Parathyroid adenoma (tissue), 2 donors: Measurements from ENCODE around the gene TTC24.
"Not testable (repeated sequence)": the region's sequence is repeated elsewhere in the genome, so short reads cannot be mapped to it uniquely, and the experiment has no call there.

Source experiments
- H2AFZ ChIP-seq: fragments of 300-600 bp; sonication (generic); one replicate; pipeline ENCODE4 v1.7.0; 2017; ENCODE audit warnings: antibody characterized with exemption, mild to moderate bottlenecking
- H3K27ac ChIP-seq: fragments of 300-600 bp; sonication (generic); one replicate; pipeline ENCODE4 v1.7.0; 2017
- H3K27me3 ChIP-seq: fragments of 300-600 bp; sonication (generic); one replicate; pipeline ENCODE4 v1.7.0; 2017; ENCODE audit warnings: low read length; ENCODE audit not compliant: control insufficient read depth, insufficient read depth
- H3K36me3 ChIP-seq: fragments of 300-600 bp; sonication (generic); one replicate; pipeline ENCODE4 v1.7.0; 2017; ENCODE audit warnings: low read length; ENCODE audit not compliant: control insufficient read depth, insufficient read depth
- H3K4me1 ChIP-seq: fragments of 300-600 bp; sonication (generic); one replicate; pipeline ENCODE4 v1.7.0; 2017; ENCODE audit warnings: control low read depth
- H3K4me2 ChIP-seq: fragments of 300-600 bp; sonication (generic); one replicate; pipeline ENCODE4 v1.7.0; 2017; ENCODE audit warnings: low read length
- H3K4me3 ChIP-seq: fragments of 300-600 bp; sonication (generic); one replicate; pipeline ENCODE4 v1.7.0; 2017; ENCODE audit warnings: low read depth, low read length
- H3K79me2 ChIP-seq: fragments of 300-600 bp; sonication (generic); one replicate; pipeline ENCODE4 v1.7.0; 2017; ENCODE audit warnings: control low read depth
- H3K9ac ChIP-seq: fragments of 300-600 bp; sonication (generic); one replicate; pipeline ENCODE4 v1.7.0; 2017; ENCODE audit warnings: mild to moderate bottlenecking
- H3K9me3 ChIP-seq: fragments of 300-600 bp; sonication (generic); one replicate; pipeline ENCODE4 v1.7.0; 2017; ENCODE audit warnings: low read length; ENCODE audit not compliant: control insufficient read depth
- TF ChIP-seq, protein P1 (sequence below): fragments of 300-600 bp; sonication (generic); IDR thresholded peaks from one replicate; pipeline ENCODE4 v1.7.0; 2017; ENCODE audit warnings: antibody characterized with exemption, mild to moderate bottlenecking
- donor health status: primary hyperparathyroidism.

The TTC24 gene

DNA sequence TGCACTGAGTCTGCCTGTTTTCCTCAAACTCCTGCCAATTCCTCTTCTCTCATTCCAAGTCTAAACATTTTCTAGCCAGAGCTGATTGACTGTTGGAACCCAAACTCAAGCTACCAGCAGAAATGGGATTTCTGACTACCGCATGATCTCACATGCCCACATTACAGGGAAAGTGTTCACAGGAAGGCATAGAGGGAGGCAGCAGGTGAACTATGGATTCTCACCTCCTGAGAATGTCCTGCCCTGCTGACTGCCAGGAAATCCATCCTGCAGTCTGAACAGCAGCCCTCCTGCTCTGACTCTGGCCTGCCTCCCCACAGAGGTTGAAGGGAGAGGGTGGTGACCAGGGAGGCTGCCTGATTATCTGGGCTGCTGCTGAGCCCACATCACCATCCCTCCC lies 29.7 kb upstream of the TTC24 start:
- Histone ChIP-seq H3K4me3 (no peak overlapping the region), H3K36me3 (no peaks in the 10 kb centered on the region), H3K4me2 (no peak overlapping the region), H3K9me3 (no peaks in the 10 kb centered on the region), H3K9ac (no peak overlapping the region), H3K27ac (no peak overlapping the region), H2AFZ (no peak overlapping the region), H3K79me2 (no peaks in the 10 kb centered on the region), H3K27me3 (no peaks in the 10 kb centered on the region), H3K4me1 (no peaks in the 10 kb centered on the region)
- TF ChIP-seq, protein P1, sequence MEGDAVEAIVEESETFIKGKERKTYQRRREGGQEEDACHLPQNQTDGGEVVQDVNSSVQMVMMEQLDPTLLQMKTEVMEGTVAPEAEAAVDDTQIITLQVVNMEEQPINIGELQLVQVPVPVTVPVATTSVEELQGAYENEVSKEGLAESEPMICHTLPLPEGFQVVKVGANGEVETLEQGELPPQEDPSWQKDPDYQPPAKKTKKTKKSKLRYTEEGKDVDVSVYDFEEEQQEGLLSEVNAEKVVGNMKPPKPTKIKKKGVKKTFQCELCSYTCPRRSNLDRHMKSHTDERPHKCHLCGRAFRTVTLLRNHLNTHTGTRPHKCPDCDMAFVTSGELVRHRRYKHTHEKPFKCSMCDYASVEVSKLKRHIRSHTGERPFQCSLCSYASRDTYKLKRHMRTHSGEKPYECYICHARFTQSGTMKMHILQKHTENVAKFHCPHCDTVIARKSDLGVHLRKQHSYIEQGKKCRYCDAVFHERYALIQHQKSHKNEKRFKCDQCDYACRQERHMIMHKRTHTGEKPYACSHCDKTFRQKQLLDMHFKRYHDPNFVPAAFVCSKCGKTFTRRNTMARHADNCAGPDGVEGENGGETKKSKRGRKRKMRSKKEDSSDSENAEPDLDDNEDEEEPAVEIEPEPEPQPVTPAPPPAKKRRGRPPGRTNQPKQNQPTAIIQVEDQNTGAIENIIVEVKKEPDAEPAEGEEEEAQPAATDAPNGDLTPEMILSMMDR, result no peak

DNA sequence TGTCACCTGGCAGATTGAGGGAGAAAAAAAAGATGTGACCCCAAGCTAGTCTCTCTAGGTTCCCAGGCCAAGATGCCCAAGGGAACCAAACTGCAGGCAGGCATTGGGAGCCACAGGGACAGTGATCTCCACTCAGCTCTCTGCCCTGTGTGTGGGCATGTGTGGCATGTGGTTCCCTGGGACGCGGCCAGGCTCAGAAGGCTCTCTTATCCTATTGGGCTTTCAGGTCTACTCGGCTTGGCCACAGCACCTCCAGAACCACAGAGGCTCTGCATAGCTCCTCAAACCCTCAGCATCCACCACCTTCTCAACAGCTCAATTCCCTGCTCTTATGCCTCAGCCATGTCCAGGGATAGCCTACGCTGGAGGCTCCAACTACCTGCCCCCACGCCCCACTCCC lies 29.2 kb upstream of the TTC24 start:
- no peak overlapping the region for H3K9ac ChIP-seq
- TF ChIP-seq, protein P1, result no peak
- no peaks in the 10 kb centered on the region for H3K4me1 ChIP-seq
- no peak overlapping the region for H3K4me2 ChIP-seq
- no peak overlapping the region for H3K27ac ChIP-seq
- no peaks in the 10 kb centered on the region for H3K36me3 ChIP-seq
- no peaks in the 10 kb centered on the region for H3K9me3 ChIP-seq
- no peaks in the 10 kb centered on the region for H3K27me3 ChIP-seq
- H2AFZ ChIP-seq, result no peak overlapping the region
- H3K79me2 ChIP-seq, result no peaks in the 10 kb centered on the region
- no peak overlapping the region for H3K4me3 ChIP-seq

DNA sequence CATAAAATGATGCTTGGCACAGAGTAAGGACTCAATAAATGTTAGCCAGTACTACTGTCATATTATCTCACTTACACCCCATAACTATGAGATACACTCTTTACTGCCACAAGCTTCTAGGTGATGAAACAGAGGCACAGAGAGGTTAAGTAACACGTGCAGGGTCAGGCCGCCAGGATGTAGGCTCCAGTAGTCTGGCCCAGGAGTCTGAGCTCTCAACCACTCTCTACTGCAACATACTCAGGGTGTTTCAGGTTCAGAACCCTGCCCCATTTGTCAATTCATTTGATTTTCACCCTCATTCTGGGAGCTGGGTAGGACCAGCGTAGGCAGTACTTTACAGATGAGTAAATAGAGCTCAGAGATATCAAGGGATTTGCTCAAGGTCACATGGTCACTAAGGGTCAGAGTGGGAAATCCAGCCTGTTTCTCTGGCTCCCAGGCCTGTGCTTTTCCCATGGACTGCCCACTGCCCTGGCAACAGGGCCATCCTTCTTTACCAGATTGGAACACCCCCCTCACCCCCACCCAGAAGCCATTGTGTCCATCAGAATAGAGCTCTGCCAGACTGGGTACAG lies 28.4 kb upstream of the TTC24 start:
- H3K36me3 ChIP-seq, result no peaks in the 10 kb centered on the region
- H3K4me2 ChIP-seq, result no peak overlapping the region
- H3K4me1 ChIP-seq, result no peaks in the 10 kb centered on the region
- no peak overlapping the region for H3K27ac ChIP-seq
- H3K4me3 ChIP-seq, result no peak overlapping the region
- no peak overlapping the region for H2AFZ ChIP-seq
- H3K9ac ChIP-seq, result no peak overlapping the region
- H3K27me3 ChIP-seq, result no peaks in the 10 kb centered on the region
- H3K9me3 ChIP-seq, result no peaks in the 10 kb centered on the region
- H3K79me2 ChIP-seq, result no peaks in the 10 kb centered on the region
- TF ChIP-seq, protein P1, result no peak

DNA sequence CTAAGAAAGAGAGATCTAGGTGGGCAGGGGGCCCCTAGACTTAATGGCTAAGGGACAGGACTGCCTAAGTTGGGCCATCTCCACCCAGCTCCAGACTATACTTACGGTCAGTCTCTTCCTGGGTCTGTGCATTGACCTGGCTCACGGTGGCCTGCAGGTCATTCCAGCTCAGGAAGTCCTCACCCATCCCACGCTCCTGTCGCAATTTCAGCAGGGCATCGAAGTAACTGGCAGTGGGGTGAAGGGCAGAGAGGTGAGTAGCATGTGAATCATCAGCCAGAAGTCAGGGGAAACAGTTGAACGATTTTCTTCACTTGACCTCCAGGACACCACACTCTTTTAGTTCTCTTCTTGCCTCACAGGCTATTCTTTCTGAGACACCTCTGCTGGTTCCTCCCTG lies 27.7 kb upstream of the TTC24 start:
- Histone ChIP-seq H3K4me3 (no peak overlapping the region), H3K9me3 (no peaks in the 10 kb centered on the region), H3K9ac (no peak overlapping the region), H3K36me3 (no peaks in the 10 kb centered on the region), H3K79me2 (no peaks in the 10 kb centered on the region), H3K27ac (no peak overlapping the region), H3K4me2 (no peak overlapping the region), H3K4me1 (no peaks in the 10 kb centered on the region), H3K27me3 (no peaks in the 10 kb centered on the region), H2AFZ (no peak overlapping the region)
- TF ChIP-seq, protein P1, result no peak

DNA sequence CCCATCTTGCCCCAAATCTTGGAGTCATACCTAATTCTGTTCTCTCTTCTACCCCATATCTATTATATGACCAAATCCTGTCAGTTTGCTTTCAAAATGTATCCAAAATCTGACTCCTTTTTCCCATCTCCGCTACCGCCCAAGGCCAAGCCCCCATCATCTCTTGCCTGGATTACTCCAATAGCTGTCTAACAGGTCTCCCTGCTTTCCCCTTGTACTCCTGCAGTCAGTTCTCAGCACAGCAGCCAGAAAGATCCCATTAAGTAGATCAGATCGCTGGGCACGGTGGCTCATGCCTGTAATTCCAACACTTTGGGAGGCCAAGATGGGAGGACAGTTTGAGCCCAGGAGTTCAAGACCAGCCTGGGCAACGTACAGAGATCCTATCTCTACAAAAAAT lies 27.0 kb upstream of the TTC24 start:
- Histone ChIP-seq H3K4me1 (no peaks in the 10 kb centered on the region), H3K4me2 (no peak overlapping the region), H3K4me3 (no peak overlapping the region), H3K27ac (no peak overlapping the region), H2AFZ (no peak overlapping the region), H3K27me3 (no peaks in the 10 kb centered on the region), H3K9ac (no peak overlapping the region), H3K36me3 (no peaks in the 10 kb centered on the region), H3K79me2 (no peaks in the 10 kb centered on the region), H3K9me3 (no peaks in the 10 kb centered on the region)
- TF ChIP-seq, protein P1, result no peak

DNA sequence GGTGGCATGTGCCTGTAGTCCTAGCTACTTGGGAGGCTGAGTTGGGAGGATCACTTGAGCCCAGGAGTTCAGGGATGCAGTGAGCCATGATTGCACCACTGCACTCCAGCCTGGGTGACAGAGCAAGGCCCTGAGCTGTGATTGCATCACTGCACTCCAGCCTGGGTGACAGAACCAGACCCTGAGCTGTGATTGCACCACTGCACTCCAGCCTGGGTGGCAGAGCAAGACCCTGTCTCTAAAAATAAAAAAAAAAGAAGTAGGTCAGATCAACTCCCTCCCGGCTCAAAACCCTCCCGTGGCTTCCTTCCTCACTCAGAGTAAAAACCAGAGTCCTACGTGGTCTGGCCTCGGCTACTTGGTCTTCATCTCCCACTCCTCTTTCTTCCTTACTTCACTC lies 26.6 kb upstream of the TTC24 start:
- H3K4me3 ChIP-seq, H2AFZ ChIP-seq, H3K9me3 ChIP-seq, H3K79me2 ChIP-seq, H3K4me1 ChIP-seq, H3K9ac ChIP-seq, H3K36me3 ChIP-seq, H3K4me2 ChIP-seq, H3K27me3 ChIP-seq, H3K27ac ChIP-seq: not testable (repeated sequence)
